Natural killer cell treated with Interleukin-12 subunit alpha and Interleukin-12 subunit beta and Interleukin-15 and Interleukin-18, amount 100 ng/mL, for 72 hours (primary cell): ENCODE results near the gene CDH13. TPM values are rescaled to one million over a fixed set of nuclear protein-coding genes. Genes with fewer than 3 reads are reported as not detected.

Experiments
- ATAC-seq, 2 donors: fragments of 150-1000 bp; cut with Tn5 transposase in 1 of 2; sonication (Bioruptor Pico), chemical (Tn5 transposase) in 1 of 2; 2 replicates each; pipeline ENCODE4 v1.10.0; 2021
- DNase-seq: peaks from one replicate; pipeline ENCODE4 v3.0.0; 2022; ENCODE audit warnings: low spot score
- H3K27ac Mint-ChIP-seq, 2 donors: 1 replicate in 1 of 2; 2 replicates in 1 of 2; pipeline ENCODE4 v1.8.0; 2022; ENCODE audit warnings: mixed read lengths in 2 of 2, mild to moderate bottlenecking in 1 of 2, moderate library complexity in 1 of 2
- H3K27me3 Mint-ChIP-seq, 2 donors: 1 replicate in 1 of 2; 2 replicates in 1 of 2; pipeline ENCODE4 v1.8.0; 2022; ENCODE audit warnings: mixed read lengths in 2 of 2
- H3K36me3 Mint-ChIP-seq: one replicate; pipeline ENCODE4 v1.8.0; 2022; ENCODE audit warnings: mixed read lengths
- H3K4me1 Mint-ChIP-seq, 2 donors: 1 replicate in 1 of 2; 2 replicates in 1 of 2; pipeline ENCODE4 v1.8.0; 2022; ENCODE audit warnings: low read depth in 2 of 2, mixed read lengths in 2 of 2, mild to moderate bottlenecking in 1 of 2
- H3K4me3 Mint-ChIP-seq: one replicate; pipeline ENCODE4 v1.8.0; 2022; ENCODE audit warnings: mixed read lengths
- H3K9me3 Mint-ChIP-seq: 2 replicates; pipeline ENCODE4 v1.8.0; 2022; ENCODE audit warnings: mixed read lengths
- total RNA-seq, 2 donors: library from RNA; stranded (reverse); gene quantifications; one replicate each; pipeline ENCODE4 v1.2.3, GENCODE V29; 2022

Gene CDH13
- total RNA-seq, 2 donors from 2014 or later = not detected

DNA sequence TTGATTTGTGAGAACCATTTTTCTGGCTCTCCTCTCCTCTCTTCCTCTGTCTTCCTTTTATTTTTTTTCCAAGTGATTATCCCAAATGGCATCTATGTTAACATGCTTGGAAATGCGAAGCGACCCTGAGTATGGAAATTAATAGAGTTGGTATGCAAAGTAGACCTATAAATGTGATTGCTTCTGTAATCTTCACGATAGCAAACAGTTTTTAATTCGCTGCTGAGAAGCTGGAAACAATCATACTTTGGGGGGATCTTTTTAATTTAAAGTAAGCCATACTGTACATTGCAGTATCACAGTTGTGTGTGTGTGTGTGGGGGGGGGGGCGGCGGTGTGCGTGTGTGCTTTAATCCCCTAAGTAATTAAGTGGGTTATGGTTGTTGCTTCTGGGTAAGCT, 233.3 kb downstream of the CDH13 start:
- Mint-ChIP-seq H3K27ac (no peak overlapping the region), H3K27me3 (no peaks in the 10 kb centered on the region), H3K36me3 (no peaks in the 10 kb centered on the region), H3K9me3 (no peaks in the 10 kb centered on the region), H3K4me1 (peaks cover 4 to 5% of the 10 kb centered on the region in 2 donors), H3K4me3 (no peak overlapping the region)
- ATAC-seq (no peak), DNase-seq (no peak)

DNA sequence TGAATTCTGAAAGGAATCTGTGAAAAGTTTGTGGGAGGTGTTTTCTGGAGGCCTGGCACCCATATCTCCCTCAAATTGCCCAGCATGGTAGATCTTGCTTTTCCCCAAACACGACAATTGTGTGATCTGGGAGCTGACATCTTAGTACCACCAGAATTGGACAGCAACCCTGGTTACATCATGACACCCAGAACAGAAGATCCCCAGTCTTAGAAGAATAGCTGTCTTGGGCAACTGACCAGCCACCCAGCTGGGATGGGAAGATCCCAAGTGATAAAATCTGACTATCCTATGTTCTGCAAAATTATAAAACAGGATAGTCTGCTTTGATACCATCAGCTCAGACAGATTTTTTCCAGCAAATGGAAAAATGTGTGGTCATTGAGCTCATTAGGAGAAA, 235.3 kb downstream of the CDH13 start:
- H3K9me3 Mint-ChIP-seq = no peaks in the 10 kb centered on the region
- H3K4me3 Mint-ChIP-seq = no peak overlapping the region
- H3K4me1 Mint-ChIP-seq = peaks cover 4 to 5% of the 10 kb centered on the region in 2 donors
- no peaks in the 10 kb centered on the region for H3K27me3 Mint-ChIP-seq
- ATAC-seq (no peak), DNase-seq (no peak)
- peaks cover 10% of the 10 kb centered on the region for H3K36me3 Mint-ChIP-seq
- H3K27ac Mint-ChIP-seq = no peak overlapping the region

DNA sequence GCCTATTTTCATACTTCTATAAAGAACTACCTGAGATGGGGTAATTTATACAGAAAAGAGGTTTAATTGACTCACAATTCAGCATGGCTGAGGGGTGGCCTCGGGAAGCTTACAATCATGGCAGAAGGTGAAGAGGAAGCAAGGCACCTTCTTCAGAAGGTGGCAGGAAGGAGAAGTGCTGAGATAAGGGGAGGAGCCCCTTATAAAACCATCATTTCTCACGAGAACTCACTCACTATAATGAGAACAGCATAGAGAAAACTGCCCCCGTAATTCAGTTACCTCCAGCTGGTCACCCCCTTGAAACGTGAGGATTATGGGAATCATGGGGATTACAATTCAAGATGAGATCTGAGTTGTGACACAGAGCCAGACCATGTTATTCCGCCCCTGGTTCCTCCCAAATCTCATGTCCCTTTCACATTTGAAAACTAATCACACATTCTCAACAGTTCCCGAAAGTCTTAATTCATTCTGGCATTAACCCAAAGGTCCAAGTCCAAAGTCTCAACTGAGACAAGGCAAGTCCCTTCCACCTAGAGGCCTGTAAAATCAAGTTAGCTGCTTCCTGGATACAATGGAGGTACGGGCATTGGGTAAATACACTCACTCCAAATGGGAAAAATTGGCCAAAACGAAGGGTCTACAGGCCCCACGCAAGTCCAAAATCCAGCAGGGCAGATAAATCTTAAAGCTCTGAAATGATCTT, 237.7 kb downstream of the CDH13 start:
- DNase-seq (no peak), ATAC-seq (no peak)
- H3K27ac Mint-ChIP-seq = no peak overlapping the region
- peaks cover 0 to under 1% of the 10 kb centered on the region in 2 donors for H3K27me3 Mint-ChIP-seq
- H3K4me3 Mint-ChIP-seq = no peak overlapping the region
- H3K36me3 Mint-ChIP-seq = peaks cover 10% of the 10 kb centered on the region
- peaks cover 0 to 2% of the 10 kb centered on the region in 2 donors for H3K4me1 Mint-ChIP-seq
- no peaks in the 10 kb centered on the region for H3K9me3 Mint-ChIP-seq

DNA sequence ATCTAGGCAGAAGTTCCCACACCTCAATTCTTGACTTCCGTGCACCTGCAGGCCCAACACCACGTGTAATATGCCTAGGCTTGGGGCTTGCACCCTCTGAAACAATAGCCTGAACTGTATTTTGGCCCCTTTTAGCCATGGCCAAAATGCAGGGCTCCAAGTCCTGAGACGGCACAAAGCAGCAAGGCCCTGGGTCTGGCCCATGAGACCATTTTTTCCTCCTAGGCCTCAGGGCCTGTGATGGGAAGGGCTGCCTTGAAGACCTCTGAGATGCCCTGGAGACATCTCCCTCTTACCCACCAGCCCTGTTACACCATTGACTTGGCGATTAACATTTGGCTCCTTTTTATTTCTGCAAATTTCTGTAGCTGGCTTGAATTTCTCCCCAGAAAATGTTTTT, 238.6 kb downstream of the CDH13 start:
- no peak for DNase-seq
- Mint-ChIP-seq H3K4me1 (peaks cover 0 to 2% of the 10 kb centered on the region in 2 donors), H3K27me3 (peaks cover 0 to 7% of the 10 kb centered on the region in 2 donors), H3K27ac (no peak overlapping the region), H3K4me3 (no peak overlapping the region), H3K9me3 (no peaks in the 10 kb centered on the region), H3K36me3 (peaks cover 10% of the 10 kb centered on the region)
- no peak for ATAC-seq

DNA sequence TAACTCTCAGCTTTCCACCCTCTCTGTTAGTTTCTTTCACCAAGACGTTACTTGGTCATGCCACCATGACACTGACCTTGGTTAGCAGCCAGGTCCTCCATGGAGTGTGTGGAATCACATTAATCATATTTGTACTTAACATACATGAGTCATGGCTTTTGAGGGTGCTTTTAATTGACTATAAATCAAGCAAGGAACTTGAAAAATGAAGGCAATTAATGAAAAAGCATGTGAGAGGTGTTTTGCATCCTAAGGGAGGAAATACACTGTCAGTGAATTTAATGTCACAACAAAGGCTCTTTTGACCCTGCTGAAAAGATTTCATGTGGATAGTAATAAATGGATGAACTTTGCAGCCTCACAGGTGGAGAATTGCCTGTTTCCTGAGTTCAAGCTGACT, 240.7 kb downstream of the CDH13 start:
- peaks cover 5% of the 10 kb centered on the region for H3K9me3 Mint-ChIP-seq

DNA sequence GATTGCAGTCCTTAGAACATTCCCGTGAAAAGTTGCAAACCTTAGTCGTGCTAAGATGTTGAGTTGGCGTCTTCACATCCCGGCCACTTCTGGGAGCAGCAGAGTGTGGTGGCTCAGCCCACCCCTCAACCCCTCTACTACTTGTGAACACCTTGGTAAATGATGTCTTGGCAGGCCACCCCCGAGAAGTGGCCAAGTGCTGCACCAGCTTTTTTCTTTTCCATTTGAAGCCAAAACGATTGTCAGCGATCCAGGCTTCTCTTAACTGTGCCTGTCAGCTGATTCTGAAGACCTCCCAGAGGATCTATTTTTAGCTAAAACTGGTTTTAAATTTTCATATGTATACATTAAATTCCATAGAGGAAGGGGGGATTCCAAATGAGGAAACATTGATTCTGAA, 247.5 kb downstream of the CDH13 start:
- H3K27me3 Mint-ChIP-seq = peaks cover 6 to 7% of the 10 kb centered on the region in 2 donors
- peaks cover 6% of the 10 kb centered on the region for H3K36me3 Mint-ChIP-seq
- no peak overlapping the region for H3K27ac Mint-ChIP-seq
- peaks cover 0 to 6% of the 10 kb centered on the region in 2 donors for H3K4me1 Mint-ChIP-seq
- ATAC-seq (no peak), DNase-seq (no peak)
- H3K4me3 Mint-ChIP-seq = no peak overlapping the region
- H3K9me3 Mint-ChIP-seq = peaks cover 5% of the 10 kb centered on the region

More for the DNA sequence above, 240.7 kb downstream of the CDH13 start:
- Mint-ChIP-seq H3K36me3 (peaks cover 16% of the 10 kb centered on the region), H3K4me3 (no peak overlapping the region), H3K27ac (no peak overlapping the region), H3K27me3 (peaks cover 4 to 7% of the 10 kb centered on the region in 2 donors), H3K4me1 (no peaks in the 10 kb centered on the region)
- no peak for DNase-seq
- no peak for ATAC-seq

DNA sequence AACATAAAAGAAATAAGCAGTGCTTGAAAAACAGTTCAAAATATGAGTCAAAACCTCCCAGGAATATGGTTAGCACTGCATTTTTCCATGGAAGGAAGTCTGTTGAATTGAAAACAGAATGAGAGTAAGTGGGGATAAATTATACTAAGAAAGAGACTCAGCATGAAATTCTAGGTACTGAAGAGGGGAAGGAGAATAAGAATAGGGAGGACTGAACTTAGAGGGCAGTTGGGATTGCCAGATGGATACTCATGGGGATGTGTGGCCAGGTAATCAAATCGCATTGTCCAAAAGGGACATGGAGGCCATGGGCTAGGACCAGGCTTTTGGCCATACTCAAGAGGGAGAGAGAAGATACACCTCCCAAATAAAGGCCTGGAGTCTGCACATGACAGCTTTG, 247.9 kb downstream of the CDH13 start:
- no peak overlapping the region for H3K27ac Mint-ChIP-seq
- peaks cover 6% of the 10 kb centered on the region for H3K36me3 Mint-ChIP-seq
- H3K9me3 Mint-ChIP-seq = peaks cover 5% of the 10 kb centered on the region
- H3K27me3 Mint-ChIP-seq = peaks cover 5 to 6% of the 10 kb centered on the region in 2 donors
- ATAC-seq (no peak), DNase-seq (no peak)
- no peak overlapping the region for H3K4me3 Mint-ChIP-seq
- H3K4me1 Mint-ChIP-seq = peaks cover 0 to 6% of the 10 kb centered on the region in 2 donors

DNA sequence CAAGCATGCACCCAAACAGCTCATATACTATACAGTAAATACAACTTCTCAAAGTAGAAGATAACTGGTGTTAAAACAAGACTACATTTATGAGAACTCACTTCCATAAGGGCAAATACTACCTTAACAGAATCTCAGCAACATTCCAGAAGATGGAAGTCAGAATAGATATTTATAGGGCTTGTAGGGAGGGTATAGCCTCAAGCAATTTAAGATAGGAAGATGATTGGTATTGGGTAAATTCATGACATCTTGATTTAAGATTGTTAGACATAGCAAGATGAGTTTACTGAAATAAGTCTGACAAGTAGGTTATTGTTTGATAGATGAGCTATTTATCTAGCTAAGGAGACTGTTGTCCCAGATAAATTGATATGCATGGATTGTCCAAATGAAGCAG, 250.2 kb downstream of the CDH13 start:
- H3K4me1 Mint-ChIP-seq = peaks cover 0 to 6% of the 10 kb centered on the region in 2 donors
- H3K4me3 Mint-ChIP-seq = no peak overlapping the region
- DNase-seq (no peak), ATAC-seq (no peak)
- H3K9me3 Mint-ChIP-seq = no peaks in the 10 kb centered on the region
- peaks cover 0 to 5% of the 10 kb centered on the region in 2 donors for H3K27me3 Mint-ChIP-seq
- no peaks in the 10 kb centered on the region for H3K36me3 Mint-ChIP-seq
- no peak overlapping the region for H3K27ac Mint-ChIP-seq

DNA sequence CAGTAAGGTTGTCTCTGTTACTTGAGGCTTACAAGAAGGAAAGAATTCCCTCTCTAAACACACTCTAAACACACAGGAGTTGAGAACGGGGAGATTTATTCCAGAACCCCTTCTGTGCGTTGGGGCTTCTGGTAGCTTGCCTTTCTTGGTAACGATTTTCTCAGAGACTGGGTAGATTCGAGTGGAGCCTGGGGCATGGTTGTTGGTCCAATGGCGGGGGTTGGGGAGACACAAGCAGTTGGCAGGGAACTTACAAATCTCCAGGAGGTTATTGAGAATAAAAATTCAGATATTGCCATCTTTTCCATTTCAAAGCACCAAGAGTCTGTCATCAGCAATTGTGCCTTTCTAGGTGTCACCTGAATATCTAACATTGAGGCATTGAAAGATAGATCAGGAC, 251.7 kb downstream of the CDH13 start:
- H3K4me3 Mint-ChIP-seq = no peak overlapping the region
- no peak overlapping the region for H3K27ac Mint-ChIP-seq
- H3K4me1 Mint-ChIP-seq = peaks cover 6 to 18% of the 10 kb centered on the region in 2 donors
- no peaks in the 10 kb centered on the region for H3K36me3 Mint-ChIP-seq
- H3K9me3 Mint-ChIP-seq = no peaks in the 10 kb centered on the region
- DNase-seq (no peak), ATAC-seq (no peak)
- H3K27me3 Mint-ChIP-seq = peaks cover 0 to 5% of the 10 kb centered on the region in 2 donors

DNA sequence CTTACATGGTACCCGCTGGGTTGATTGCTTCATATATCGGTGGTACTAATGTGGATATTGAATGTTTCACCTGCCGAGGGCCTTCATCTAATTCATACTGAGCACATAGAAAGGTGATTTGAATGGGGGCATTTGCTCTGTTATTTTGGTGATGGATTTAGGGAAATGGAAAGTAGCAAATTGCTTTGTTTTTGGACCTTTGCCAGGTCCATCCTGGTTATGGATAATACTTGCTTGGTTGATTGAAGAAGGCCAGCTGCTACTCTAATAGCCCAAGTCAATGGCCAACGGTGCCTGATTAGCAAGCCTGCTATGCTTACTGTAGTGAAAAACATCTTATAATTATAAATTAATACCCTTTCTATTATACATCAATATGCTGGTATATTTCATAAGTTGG, 253.6 kb downstream of the CDH13 start:
- no peaks in the 10 kb centered on the region for H3K36me3 Mint-ChIP-seq
- no peak overlapping the region for H3K4me3 Mint-ChIP-seq
- no peak for DNase-seq
- H3K27ac Mint-ChIP-seq = no peak overlapping the region
- no peak for ATAC-seq
- H3K9me3 Mint-ChIP-seq = no peaks in the 10 kb centered on the region
- H3K27me3 Mint-ChIP-seq = peaks cover 0 to 5% of the 10 kb centered on the region in 2 donors
- peaks cover 8 to 18% of the 10 kb centered on the region in 2 donors for H3K4me1 Mint-ChIP-seq

DNA sequence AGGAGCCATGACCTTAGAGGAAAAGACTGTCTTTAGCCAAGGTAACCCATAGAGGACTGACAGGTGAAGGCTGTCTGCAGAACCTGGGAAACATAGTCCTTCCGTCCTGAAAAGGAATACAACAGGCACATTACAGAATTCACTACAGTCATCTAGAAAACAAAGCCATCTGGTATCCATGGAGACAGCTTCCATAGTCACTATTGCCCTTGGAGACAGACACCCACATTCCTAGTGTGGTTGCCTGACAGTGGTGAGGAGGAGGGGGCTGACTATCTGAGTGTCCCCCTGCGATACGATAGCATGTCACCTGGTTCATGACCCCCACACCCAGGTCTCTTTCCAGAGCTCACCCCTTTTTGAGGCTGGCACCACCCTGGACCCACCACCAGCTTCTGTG, 254.7 kb downstream of the CDH13 start:
- H3K27ac Mint-ChIP-seq = no peak overlapping the region
- H3K9me3 Mint-ChIP-seq = no peaks in the 10 kb centered on the region
- DNase-seq (no peak), ATAC-seq (no peak)
- H3K27me3 Mint-ChIP-seq = peaks cover 0 to 5% of the 10 kb centered on the region in 2 donors
- H3K4me3 Mint-ChIP-seq = no peak overlapping the region
- peaks cover 8 to 12% of the 10 kb centered on the region in 2 donors for H3K4me1 Mint-ChIP-seq
- H3K36me3 Mint-ChIP-seq = no peaks in the 10 kb centered on the region

DNA sequence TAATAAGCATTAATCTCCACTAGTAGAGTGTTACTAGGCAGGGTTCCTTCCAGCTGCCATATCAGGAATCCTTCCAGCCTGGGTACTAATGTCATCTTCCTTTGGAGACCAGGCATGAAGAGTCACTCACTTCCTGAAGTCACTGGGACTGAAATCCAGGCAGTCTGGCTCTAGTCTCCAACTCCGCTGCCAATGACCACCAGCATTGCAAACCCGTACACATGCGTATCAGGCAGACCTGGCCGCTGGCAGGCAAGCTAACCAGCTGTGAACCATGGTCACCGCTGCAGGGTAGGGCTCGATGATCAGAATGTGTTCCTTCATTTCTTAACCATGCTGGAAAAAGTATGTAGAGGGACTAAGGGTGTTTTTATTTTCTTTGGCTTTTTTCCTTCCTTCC, 255.5 kb downstream of the CDH13 start:
- Mint-ChIP-seq H3K9me3 (no peaks in the 10 kb centered on the region), H3K4me1 (peaks cover 8 to 12% of the 10 kb centered on the region in 2 donors)
- no peak for ATAC-seq

DNA sequence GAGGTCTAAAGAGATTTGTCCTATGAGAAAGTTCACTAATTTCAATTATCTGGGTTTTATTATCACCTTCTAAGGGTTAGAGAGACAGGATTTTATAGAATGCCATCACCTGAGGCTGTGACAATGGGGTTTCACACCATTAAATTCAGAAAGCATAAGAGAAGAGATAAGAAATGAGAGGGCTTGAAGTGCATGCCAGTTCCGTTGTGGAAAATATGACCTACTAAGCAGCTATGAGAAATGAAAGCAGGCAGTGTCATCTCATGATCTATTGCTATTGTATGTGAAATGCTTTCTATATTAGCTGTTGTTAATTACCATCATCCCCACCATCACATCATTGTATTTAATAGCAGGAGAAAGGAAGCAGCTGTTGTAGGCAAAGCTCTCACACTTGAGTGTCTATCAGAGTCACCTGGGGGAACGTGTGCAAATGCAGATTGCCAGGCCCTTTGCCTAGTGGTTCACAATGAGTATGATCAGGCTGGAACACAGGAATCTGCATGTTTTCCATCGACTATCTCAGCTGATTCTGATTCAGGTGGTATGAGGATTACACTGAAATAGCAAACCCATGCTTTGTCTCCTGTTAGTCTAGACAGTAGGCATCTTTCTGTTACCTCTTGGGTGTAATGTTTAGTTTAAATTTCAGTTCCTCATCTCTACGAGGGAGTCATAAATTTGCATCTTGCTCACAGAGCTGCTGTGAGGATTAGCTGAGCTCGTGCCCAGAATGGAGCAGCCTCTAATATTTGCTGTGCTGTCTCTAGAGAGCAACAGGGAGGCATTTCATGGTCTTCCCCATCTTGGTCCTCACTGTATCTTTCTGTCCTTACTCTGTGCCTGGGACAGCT, 256.4 kb downstream of the CDH13 start:
- Mint-ChIP-seq H3K9me3 (no peaks in the 10 kb centered on the region), H3K36me3 (no peaks in the 10 kb centered on the region), H3K4me3 (no peak overlapping the region), H3K4me1 (peaks cover 8 to 12% of the 10 kb centered on the region in 2 donors), H3K27me3 (peaks cover 0 to 7% of the 10 kb centered on the region in 2 donors), H3K27ac (no peak overlapping the region)
- ATAC-seq = no peak
- no peak for DNase-seq

More for the DNA sequence above, 255.5 kb downstream of the CDH13 start:
- Mint-ChIP-seq H3K4me3 (no peak overlapping the region), H3K36me3 (no peaks in the 10 kb centered on the region), H3K27me3 (peaks cover 0 to 7% of the 10 kb centered on the region in 2 donors), H3K27ac (no peak overlapping the region)
- DNase-seq = no peak

DNA sequence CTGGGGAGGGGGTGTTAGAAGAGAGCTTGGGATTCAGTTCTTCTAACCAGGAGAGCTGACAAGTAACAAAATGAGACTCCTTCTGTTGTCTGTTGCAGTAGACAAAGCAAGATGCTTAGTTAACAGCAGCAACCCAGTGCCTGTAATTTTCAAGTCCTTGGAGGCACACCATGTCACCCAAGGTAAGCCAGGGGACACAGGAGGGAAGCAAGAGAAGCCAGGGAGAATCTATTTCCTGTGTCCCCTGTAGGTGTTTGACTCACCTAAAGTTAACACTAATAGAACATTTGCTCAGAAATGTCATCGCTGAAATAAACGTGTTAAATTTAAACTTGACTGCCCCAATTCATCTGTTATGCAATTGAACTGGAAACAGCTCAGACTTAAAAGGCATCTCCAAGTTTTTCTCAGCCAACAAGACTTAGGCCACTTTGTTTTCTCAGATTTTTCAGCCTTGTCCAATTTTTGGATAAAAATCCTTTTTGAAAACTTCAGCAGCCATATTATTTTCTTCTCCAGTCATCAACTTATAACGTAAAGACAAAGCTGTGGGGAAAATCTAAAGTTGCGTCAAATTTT, 257.6 kb downstream of the CDH13 start:
- DNase-seq (no peak), ATAC-seq (no peak)
- no peak overlapping the region for H3K4me3 Mint-ChIP-seq
- H3K36me3 Mint-ChIP-seq = no peaks in the 10 kb centered on the region
- no peaks in the 10 kb centered on the region for H3K9me3 Mint-ChIP-seq
- peaks cover 8 to 12% of the 10 kb centered on the region in 2 donors for H3K4me1 Mint-ChIP-seq
- H3K27ac Mint-ChIP-seq = no peak overlapping the region
- H3K27me3 Mint-ChIP-seq = peaks cover 7 to 8% of the 10 kb centered on the region in 2 donors
